HG02759 (cell line): ENCODE results near the gene PPP6R1.

ENCODE experiments used
- ATAC-seq: cut with Tn5 transposase; IDR thresholded peaks from one replicate; pipeline ENCODE4 v1.9.1; 2021; ENCODE audit warnings: mild to moderate bottlenecking, moderate library complexity; ENCODE audit not compliant: unreplicated experiment

Gene PPP6R1

GRCh38 chr19:55258476-55258827, 365 bp downstream of the PPP6R1 start:
- ATAC-seq: peak; percentile 26

- no peak for ATAC-seq
These were observed 1.1 kb downstream of the PPP6R1 start for GRCh38 chr19:55257461-55258420.

- ATAC-seq: no peak
These were observed 2.0 kb downstream of the PPP6R1 start for GRCh38 chr19:55256562-55257460.

GRCh38 chr19:55255618-55256423, 3.0 kb downstream of the PPP6R1 start:
- ATAC-seq: no peak

GRCh38 chr19:55254625-55254977, 4.2 kb downstream of the PPP6R1 start:
- ATAC-seq: no peak

GRCh38 chr19:55253842-55254624, 4.8 kb downstream of the PPP6R1 start:
- peak; percentile 38 for ATAC-seq

- no peak for ATAC-seq
These were observed 5.8 kb downstream of the PPP6R1 start for GRCh38 chr19:55252760-55253663.

GRCh38 chr19:55251341-55252081, 7.3 kb downstream of the PPP6R1 start:
- ATAC-seq: no peak

- ATAC-seq: no peak
These were observed 8.4 kb downstream of the PPP6R1 start for GRCh38 chr19:55250262-55251036.

GRCh38 chr19:55249841-55250240, 9.0 kb downstream of the PPP6R1 start:
- no peak for ATAC-seq

GRCh38 chr19:55248704-55249103, 10.1 kb downstream of the PPP6R1 start:
- no peak for ATAC-seq

GRCh38 chr19:55248166-55248675, 10.6 kb downstream of the PPP6R1 start:
- no peak for ATAC-seq

GRCh38 chr19:55247621-55248099, 11.2 kb downstream of the PPP6R1 start:
- no peak for ATAC-seq

GRCh38 chr19:55246462-55247451, 12.1 kb downstream of the PPP6R1 start:
- ATAC-seq: no peak

GRCh38 chr19:55245236-55245904, 13.4 kb downstream of the PPP6R1 start:
- ATAC-seq: no peak
